GM12873 (cell line): Measurements from ENCODE around the gene CXCL11.

ENCODE experiments used
- CTCF ChIP-seq: IDR thresholded peaks from 2 replicates; pipeline ENCODE4 v1.5.1; 2012; ENCODE audit warnings: low read depth, mild to moderate bottlenecking, moderate library complexity, low read length, control low read depth; ENCODE audit not compliant: insufficient read depth; ENCODE audit errors: missing control alignments

Gene CXCL11

GRCh38 chr4:76012388-76012801 is 23.5 kb downstream of the CXCL11 start:
- TF ChIP-seq CTCF, result no peak

- TF ChIP-seq CTCF, result no peak
Measured at GRCh38 chr4:76011700-76012387, 24.0 kb downstream of the CXCL11 start.

- TF ChIP-seq CTCF, result no peak
Measured at GRCh38 chr4:76011018-76011670, 24.7 kb downstream of the CXCL11 start.

- TF ChIP-seq CTCF, result no peak
Measured at GRCh38 chr4:76010576-76010975, 25.3 kb downstream of the CXCL11 start.

GRCh38 chr4:76009311-76009710 is 26.6 kb downstream of the CXCL11 start:
- TF ChIP-seq CTCF, result no peak

GRCh38 chr4:76007089-76007862 is 28.6 kb downstream of the CXCL11 start, which contains the start of gene CXCL9:
Gene CXCL9, minus strand, starts transcription at chr4:76007509. Its CDS starts 60 bp downstream, at chr4:76007449.
- no peak for TF ChIP-seq CTCF

- TF ChIP-seq CTCF, result no peak
Measured at GRCh38 chr4:76003620-76004019, 32.2 kb downstream of the CXCL11 start.
